ENCODE measurements around the gene TMBIM4. TPM values are rescaled to one million over a fixed set of nuclear protein-coding genes. Genes with fewer than 3 reads are reported as not detected.
A peak's percentile ranks its signal among the peaks of the same experiment; 100 is the strongest.
"Not testable (repeated sequence)": the region's sequence is repeated elsewhere in the genome, so short reads cannot be mapped to it uniquely, and the experiment has no call there.

Gene TMBIM4
- total RNA-seq, 1 donor: 175 TPM

DNA sequence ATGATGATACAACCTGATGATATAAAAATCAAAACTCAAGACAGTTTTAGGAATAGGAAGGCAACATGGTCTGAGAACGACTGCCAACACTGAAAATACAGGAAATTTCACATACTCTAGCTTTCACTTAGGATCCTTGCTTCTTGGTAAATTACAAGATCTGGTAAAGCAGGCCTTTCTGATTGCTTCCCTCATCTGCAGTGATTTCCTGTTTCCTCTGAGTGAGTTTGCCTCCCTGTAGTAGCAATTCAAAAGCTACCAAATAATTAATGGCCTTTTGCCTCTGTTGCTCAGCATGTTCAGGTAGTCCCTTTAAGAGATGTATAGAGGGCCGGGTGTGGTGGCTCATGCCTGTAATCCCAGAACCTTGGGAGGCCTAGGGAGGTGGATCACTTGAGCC, 17.2 kb upstream of the TMBIM4 start:
- DNase-seq (ENCODE audit: low read depth): no peak
- TF ChIP-seq, protein P1, sequence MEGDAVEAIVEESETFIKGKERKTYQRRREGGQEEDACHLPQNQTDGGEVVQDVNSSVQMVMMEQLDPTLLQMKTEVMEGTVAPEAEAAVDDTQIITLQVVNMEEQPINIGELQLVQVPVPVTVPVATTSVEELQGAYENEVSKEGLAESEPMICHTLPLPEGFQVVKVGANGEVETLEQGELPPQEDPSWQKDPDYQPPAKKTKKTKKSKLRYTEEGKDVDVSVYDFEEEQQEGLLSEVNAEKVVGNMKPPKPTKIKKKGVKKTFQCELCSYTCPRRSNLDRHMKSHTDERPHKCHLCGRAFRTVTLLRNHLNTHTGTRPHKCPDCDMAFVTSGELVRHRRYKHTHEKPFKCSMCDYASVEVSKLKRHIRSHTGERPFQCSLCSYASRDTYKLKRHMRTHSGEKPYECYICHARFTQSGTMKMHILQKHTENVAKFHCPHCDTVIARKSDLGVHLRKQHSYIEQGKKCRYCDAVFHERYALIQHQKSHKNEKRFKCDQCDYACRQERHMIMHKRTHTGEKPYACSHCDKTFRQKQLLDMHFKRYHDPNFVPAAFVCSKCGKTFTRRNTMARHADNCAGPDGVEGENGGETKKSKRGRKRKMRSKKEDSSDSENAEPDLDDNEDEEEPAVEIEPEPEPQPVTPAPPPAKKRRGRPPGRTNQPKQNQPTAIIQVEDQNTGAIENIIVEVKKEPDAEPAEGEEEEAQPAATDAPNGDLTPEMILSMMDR (IDR thresholded peaks at IDR 0.05; ENCODE audit: insufficient read depth, low read depth, low read length): no peak

DNA sequence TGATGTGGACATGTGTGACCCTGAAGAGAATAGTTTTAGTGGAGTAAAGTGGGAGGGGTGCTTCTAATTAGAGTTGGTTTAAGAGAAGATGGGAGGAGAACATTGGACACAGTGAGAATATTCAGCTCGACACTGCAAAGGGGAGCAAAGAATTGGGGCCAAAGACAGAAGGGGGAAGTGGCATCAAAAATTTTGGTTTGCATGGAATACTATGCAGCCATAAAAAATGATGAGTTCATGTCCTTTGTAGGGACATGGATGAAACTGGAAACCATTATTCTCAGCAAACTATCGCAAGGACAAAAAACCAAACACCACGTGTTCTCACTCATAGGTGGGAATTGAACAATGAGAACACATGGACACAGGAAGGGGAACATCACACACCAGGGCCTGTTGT, 15.0 kb upstream of the TMBIM4 start:
- H3K4me3 ChIP-seq (ENCODE audit: low read depth, low read length); DNase-seq (ENCODE audit: low read depth): not testable (repeated sequence)

More for the DNA sequence above, 17.2 kb upstream of the TMBIM4 start:
- no peak overlapping the region for H3K4me3 ChIP-seq (ENCODE audit: low read depth, low read length)

DNA sequence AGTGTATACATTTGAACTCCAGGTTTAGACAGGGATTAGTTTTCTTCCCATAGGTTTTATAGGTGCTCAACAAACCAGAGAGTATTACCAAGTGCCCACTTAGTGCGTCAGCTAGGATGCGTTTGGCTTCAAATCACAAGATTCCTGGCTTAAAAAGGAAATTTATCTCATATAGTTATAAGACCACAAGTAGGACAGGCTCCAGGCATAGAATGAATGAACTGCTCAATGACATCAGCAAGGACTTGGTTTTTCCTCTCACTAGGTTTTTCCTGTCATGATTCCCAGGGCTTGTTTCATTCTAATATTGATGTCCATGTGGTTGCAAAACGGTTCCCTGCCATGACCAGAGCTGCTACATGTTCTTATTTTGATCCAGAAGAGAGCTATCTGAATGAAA, 13.2 kb upstream of the TMBIM4 start:
- no peak for DNase-seq (ENCODE audit: low read depth)
- TF ChIP-seq, protein P1 (IDR thresholded peaks at IDR 0.05; ENCODE audit: insufficient read depth, low read depth, low read length): no peak
- no peak overlapping the region for H3K4me3 ChIP-seq (ENCODE audit: low read depth, low read length)

DNA sequence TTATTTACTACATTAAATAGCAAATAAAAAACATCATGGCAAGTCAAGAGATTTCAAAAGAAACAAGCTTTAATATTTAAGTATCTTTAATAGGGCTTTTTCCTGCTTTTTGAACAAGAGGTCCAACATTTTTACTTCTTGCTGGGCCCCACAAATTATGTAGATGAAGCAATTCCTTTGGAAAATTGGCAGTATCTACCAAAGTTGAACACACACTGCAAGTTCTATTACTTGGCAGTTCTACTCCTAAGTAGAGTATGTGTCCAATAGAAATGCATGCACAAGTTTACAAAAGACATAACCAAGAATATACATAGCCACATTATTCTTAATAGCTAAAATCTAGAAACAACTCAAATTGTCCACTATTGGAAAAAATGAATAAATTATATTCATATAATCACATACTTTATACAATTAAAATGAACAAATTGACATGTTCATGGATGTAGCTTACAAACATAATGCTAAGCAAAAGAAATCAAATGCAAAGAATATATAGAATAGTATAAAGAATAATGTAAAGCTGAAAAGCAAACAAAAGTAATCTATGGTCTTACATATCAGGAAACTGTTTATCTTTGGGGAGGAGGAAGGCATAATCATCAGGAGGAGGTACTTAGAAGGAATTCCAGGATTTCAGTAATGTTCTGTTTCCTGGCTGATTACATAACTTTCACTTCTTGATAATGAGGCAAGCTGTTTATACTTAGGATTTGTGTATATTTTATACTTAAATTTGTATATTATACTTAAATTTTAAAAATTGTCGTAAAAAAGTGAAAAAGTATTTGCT, 6.5 kb upstream of the TMBIM4 start:
- TF ChIP-seq, protein P1 (IDR thresholded peaks at IDR 0.05; ENCODE audit: insufficient read depth, low read depth, low read length): no peak
- H3K4me3 ChIP-seq (ENCODE audit: low read depth, low read length): no peak overlapping the region
- DNase-seq (ENCODE audit: low read depth): peak; percentile 42

DNA sequence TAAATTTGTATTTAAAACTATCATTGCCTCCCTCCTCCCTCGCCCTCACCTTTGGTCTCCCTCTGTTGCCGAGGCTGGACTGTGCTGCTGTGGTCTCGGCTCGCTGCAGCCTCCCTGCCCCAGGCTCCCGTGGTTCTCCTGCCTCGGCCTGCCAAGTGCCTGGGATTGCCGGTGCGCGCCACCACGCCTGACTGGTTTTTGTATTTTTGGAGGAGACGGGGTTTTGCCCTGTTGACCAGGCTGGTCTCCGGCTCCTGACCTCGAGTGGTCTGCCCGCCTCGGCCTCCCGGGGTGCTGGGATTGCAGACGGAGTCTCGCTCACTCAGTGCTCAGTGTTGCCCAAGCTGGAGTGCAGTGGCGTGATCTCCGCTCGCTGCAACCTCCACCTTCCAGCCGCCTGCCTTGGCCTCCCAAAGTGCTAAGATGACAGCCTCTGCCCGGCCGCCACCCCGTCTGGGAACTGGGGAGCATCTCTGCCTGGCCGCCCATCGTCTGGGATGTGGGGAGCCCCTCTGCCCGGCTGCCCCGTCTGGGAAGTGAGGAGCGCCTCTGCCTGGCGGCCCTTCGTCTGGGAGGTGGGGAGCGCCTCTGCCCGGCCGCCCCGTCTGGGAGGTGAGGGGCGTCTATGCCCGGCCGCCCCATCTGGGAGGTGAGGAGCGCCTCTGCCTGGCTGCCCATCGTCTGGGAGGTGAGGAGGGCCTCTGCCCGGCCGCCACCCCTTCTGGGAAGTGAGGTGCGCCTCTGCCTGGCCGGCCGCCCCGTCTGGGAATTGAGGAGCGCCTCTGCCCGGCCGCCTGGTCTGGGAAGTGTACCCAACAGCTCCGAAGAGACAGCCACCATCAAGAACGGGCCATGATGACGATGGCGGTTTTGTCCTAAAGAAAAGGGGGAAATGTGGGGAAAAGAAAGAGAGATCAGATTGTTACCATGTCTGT, 4.9 kb upstream of the TMBIM4 start:
- H3K4me3 ChIP-seq (ENCODE audit: low read depth, low read length); DNase-seq (ENCODE audit: low read depth): not testable (repeated sequence)

DNA sequence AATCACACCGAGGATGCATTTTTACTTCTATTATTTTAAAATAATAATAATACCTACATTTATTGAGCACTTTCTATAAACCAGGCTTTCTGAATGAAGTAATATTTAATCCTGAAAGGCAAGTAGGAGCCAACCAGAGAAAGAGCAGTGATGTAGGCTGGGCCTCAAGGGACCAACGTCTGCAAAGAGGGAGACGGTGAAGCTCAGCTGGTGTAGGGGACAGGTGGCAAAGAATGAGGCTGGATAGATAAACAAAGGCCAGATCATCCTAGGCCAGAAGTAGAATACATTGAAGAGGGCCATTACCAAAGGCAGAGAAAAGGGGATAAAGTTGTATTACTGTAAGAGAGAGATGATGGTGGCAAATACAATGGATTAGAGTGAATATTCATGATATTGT, 810 bp upstream of the TMBIM4 start:
- peak overlapping the region; percentile 90 for H3K4me3 ChIP-seq (ENCODE audit: low read depth, low read length)
- TF ChIP-seq, protein P1 (IDR thresholded peaks at IDR 0.05; ENCODE audit: insufficient read depth, low read depth, low read length): no peak
- DNase-seq (ENCODE audit: low read depth): no peak

DNA sequence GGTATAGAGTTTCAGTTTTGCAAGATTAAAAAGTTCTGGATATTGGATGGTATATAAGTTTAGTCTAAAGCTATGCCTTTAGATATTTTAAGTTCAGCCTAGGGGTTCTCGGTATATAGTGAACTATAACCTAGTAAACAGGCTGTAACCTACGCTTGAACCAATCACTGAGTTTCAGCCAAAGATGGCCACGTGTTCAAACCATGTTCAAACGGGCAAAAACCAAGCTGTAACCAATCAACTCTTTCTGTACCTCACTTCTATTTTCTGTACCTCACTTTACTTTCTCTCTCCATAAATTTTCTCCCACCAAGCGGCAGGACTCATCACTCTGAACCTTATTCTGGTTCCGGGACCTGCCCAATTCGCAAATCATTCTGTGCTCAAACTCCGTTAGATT, 1.4 kb downstream of the TMBIM4 start:
- DNase-seq (ENCODE audit: low read depth): no peak
- TF ChIP-seq, protein P1 (IDR thresholded peaks at IDR 0.05; ENCODE audit: insufficient read depth, low read depth, low read length): no peak
- H3K4me3 ChIP-seq (ENCODE audit: low read depth, low read length): peak overlapping the region; percentile 90
